HG03521 (cell line): ENCODE data around the gene TRABD2A.
"Not testable (repeated sequence)": the region's sequence is repeated elsewhere in the genome, so short reads cannot be mapped to it uniquely, and the experiment has no call there.

Source experiments
- ATAC-seq: cut with Tn5 transposase; IDR thresholded peaks from one replicate; pipeline ENCODE4 v1.9.1; 2021; ENCODE audit warnings: mild to moderate bottlenecking, moderate library complexity; ENCODE audit not compliant: unreplicated experiment

The TRABD2A gene

GRCh38 chr2:84881581-84882413, 913 bp upstream of the TRABD2A start:
- ATAC-seq = peak; percentile 63

- ATAC-seq = no peak
Observed at GRCh38 chr2:84880395-84880644, 564 bp downstream of the TRABD2A start.

- ATAC-seq = peak; percentile 60
Observed at GRCh38 chr2:84879584-84880394, 1.1 kb downstream of the TRABD2A start.

- no peak for ATAC-seq
Observed at GRCh38 chr2:84878896-84879583, 1.8 kb downstream of the TRABD2A start.

- no peak for ATAC-seq
Observed at GRCh38 chr2:84878459-84878858, 2.4 kb downstream of the TRABD2A start.

- ATAC-seq = no peak
Observed at GRCh38 chr2:84876369-84876768, 4.5 kb downstream of the TRABD2A start.

- not testable (repeated sequence) for ATAC-seq
Observed at GRCh38 chr2:84875619-84876018, 5.3 kb downstream of the TRABD2A start.

- no peak for ATAC-seq
Observed at GRCh38 chr2:84875213-84875560, 5.7 kb downstream of the TRABD2A start.

- no peak for ATAC-seq
Observed at GRCh38 chr2:84874381-84875212, 6.3 kb downstream of the TRABD2A start.

- no peak for ATAC-seq
Observed at GRCh38 chr2:84873350-84873749, 7.5 kb downstream of the TRABD2A start.

- ATAC-seq = not testable (repeated sequence)
Observed at GRCh38 chr2:84872691-84873090, 8.2 kb downstream of the TRABD2A start.

GRCh38 chr2:84870306-84870705, 10.6 kb downstream of the TRABD2A start:
- ATAC-seq = no peak

- not testable (repeated sequence) for ATAC-seq
Observed at GRCh38 chr2:84868327-84868726, 12.6 kb downstream of the TRABD2A start.

- no peak for ATAC-seq
Observed at GRCh38 chr2:84866122-84866521, 14.8 kb downstream of the TRABD2A start.

- peak; percentile 54 for ATAC-seq
Observed at GRCh38 chr2:84865181-84865783, 15.6 kb downstream of the TRABD2A start.

- no peak for ATAC-seq
Observed at GRCh38 chr2:84862006-84862405, 18.9 kb downstream of the TRABD2A start.

- no peak for ATAC-seq
Observed at GRCh38 chr2:84861539-84861938, 19.3 kb downstream of the TRABD2A start.

GRCh38 chr2:84858937-84859336, 21.9 kb downstream of the TRABD2A start:
- ATAC-seq = no peak

GRCh38 chr2:84858123-84858522, 22.8 kb downstream of the TRABD2A start:
- no peak for ATAC-seq

- ATAC-seq = no peak
Observed at GRCh38 chr2:84857566-84857965, 23.3 kb downstream of the TRABD2A start.
